Upper lobe of left lung (tissue), 4 donors: Measurements from ENCODE around the gene XPC.

ENCODE experiments used
- CTCF ChIP-seq, 6 experiments: fragments of 450-650 bp in 4 of 6; fragments of 200-600 bp in 2 of 6; sonication (generic) in 2 of 6; IDR thresholded peaks; one replicate each; pipeline ENCODE4 v1.5.1; 2016 to 2019; ENCODE audit warnings: antibody characterized with exemption in 6 of 6
- EP300 ChIP-seq, 4 donors: sonication (generic); formaldehyde crosslinking; IDR thresholded peaks; one replicate each; pipeline ENCODE4 v1.5.1; 2017; ENCODE audit warnings: antibody characterized with exemption in 4 of 4, control low read depth in 2 of 4
- POLR2A ChIP-seq, 4 donors: fragments of 450-650 bp; IDR thresholded peaks; one replicate each; pipeline ENCODE4 v1.5.1; 2016 to 2017; ENCODE audit warnings: antibody characterized with exemption in 4 of 4, mild to moderate bottlenecking in 2 of 4
- POLR2AphosphoS5 ChIP-seq, 2 donors: sonication (generic); formaldehyde crosslinking; IDR thresholded peaks; one replicate each; pipeline ENCODE4 v1.5.1; 2017; ENCODE audit warnings: antibody characterized with exemption in 2 of 2

GRCh38 chr3:14199641-14200040 is 21.2 kb upstream of the XPC start:
- TF ChIP-seq CTCF (IDR thresholded peaks at IDR 0.05) = no peak
- no peak for TF ChIP-seq POLR2AphosphoS5 (IDR thresholded peaks at IDR 0.05)
- TF ChIP-seq POLR2A (IDR thresholded peaks at IDR 0.05) = no peak
- TF ChIP-seq EP300 (IDR thresholded peaks at IDR 0.05) = no peak
